Measurements from ENCODE around the gene DDT. TPM values are rescaled to one million over a fixed set of nuclear protein-coding genes. Genes with fewer than 3 reads are reported as not detected.
"Not testable (repeated sequence)": the region's sequence is repeated elsewhere in the genome, so short reads cannot be mapped to it uniquely, and the experiment has no call there.

Gene DDT
- polyA plus RNA-seq, 3 donors: 115 to 192 (median 138) TPM

GRCh38 chr22:23969071-23969470 lies 5.2 kb downstream of the DDT start:
- H2AFZ ChIP-seq (ENCODE audit: insufficient read depth, low read depth, low read length, poor library complexity, severe bottlenecking): no peak overlapping the region
- no peaks in the 10 kb centered on the region for H3K27me3 ChIP-seq (ENCODE audit: control insufficient read depth in 2 of 2, insufficient read depth in 2 of 2, low read length in 2 of 2)
- H3K4me3 Mint-ChIP-seq: no peak overlapping the region
- TF ChIP-seq, protein P1, sequence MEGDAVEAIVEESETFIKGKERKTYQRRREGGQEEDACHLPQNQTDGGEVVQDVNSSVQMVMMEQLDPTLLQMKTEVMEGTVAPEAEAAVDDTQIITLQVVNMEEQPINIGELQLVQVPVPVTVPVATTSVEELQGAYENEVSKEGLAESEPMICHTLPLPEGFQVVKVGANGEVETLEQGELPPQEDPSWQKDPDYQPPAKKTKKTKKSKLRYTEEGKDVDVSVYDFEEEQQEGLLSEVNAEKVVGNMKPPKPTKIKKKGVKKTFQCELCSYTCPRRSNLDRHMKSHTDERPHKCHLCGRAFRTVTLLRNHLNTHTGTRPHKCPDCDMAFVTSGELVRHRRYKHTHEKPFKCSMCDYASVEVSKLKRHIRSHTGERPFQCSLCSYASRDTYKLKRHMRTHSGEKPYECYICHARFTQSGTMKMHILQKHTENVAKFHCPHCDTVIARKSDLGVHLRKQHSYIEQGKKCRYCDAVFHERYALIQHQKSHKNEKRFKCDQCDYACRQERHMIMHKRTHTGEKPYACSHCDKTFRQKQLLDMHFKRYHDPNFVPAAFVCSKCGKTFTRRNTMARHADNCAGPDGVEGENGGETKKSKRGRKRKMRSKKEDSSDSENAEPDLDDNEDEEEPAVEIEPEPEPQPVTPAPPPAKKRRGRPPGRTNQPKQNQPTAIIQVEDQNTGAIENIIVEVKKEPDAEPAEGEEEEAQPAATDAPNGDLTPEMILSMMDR (IDR thresholded peaks at IDR 0.05): no peak
- H3K36me3 Mint-ChIP-seq: peaks cover 28 to 31% of the 10 kb centered on the region in 2 donors
- H3K4me3 ChIP-seq (replicated peaks in 1 of 3; ENCODE audit: low read depth in 2 of 3, low read length in 3 of 3): no peak overlapping the region
- peaks cover 25 to 31% of the 10 kb centered on the region in 2 donors for H3K36me3 ChIP-seq (replicated peaks in 1 of 2; ENCODE audit: control insufficient read depth in 1 of 2, insufficient read depth in 2 of 2, low read length in 2 of 2)
- H3K9me3 Mint-ChIP-seq: peaks cover 0 to 3% (median 0%) of the 10 kb centered on the region in 7 donors
- H3K4me2 ChIP-seq (replicated peaks; ENCODE audit: extremely low read depth, low read length, poor library complexity, severe bottlenecking): no peak overlapping the region
- 100% methylated on average over 1 of the region's 3 CpGs for WGBS (ENCODE audit: insufficient coverage)
- no peak overlapping the region for H3K27ac Mint-ChIP-seq
- intact Hi-C loops (cut with micrococcal nuclease): no loop called here
- no peaks in the 10 kb centered on the region for H3K4me1 ChIP-seq (ENCODE audit: control insufficient read depth in 1 of 2, insufficient read depth in 2 of 2, low read length in 2 of 2)
- peaks cover 0 to 4% of the 10 kb centered on the region in 2 donors for H3K9me3 ChIP-seq (replicated peaks in 1 of 2; ENCODE audit: control insufficient read depth in 1 of 2, insufficient read depth in 1 of 2, low read length in 2 of 2)
- peaks cover 30% of the 10 kb centered on the region for H4K20me1 ChIP-seq (ENCODE audit: insufficient read depth, low read length)
- DNase-seq: no peak
- H3K9ac ChIP-seq (ENCODE audit: insufficient read depth, low read length, poor library complexity, severe bottlenecking): no peak overlapping the region
- H3K27me3 Mint-ChIP-seq (ENCODE audit: low read depth in 3 of 3): no peaks in the 10 kb centered on the region
- no peaks in the 10 kb centered on the region for H3K4me1 Mint-ChIP-seq
- no peak overlapping the region for H3K27ac ChIP-seq (ENCODE audit: low read depth in 1 of 2, low read length in 2 of 2)
- peaks cover 18% of the 10 kb centered on the region for H3K79me2 ChIP-seq (ENCODE audit: insufficient read depth, low read length)

GRCh38 chr22:23966568-23966967 lies 7.7 kb downstream of the DDT start, which contains the start of gene DDTL:
Gene DDTL (plus strand): TSS chr22:23966888. CDS start chr22:23966915, 27 bp downstream.
- H3K36me3 ChIP-seq (replicated peaks in 1 of 2; ENCODE audit: control insufficient read depth in 1 of 2, insufficient read depth in 2 of 2, low read length in 2 of 2): peaks cover 21 to 27% of the 10 kb centered on the region in 2 donors
- peaks cover 26% of the 10 kb centered on the region for H4K20me1 ChIP-seq (ENCODE audit: insufficient read depth, low read length)
- H3K4me3 ChIP-seq (replicated peaks in 1 of 3; ENCODE audit: low read depth in 2 of 3, low read length in 3 of 3); H3K4me3 Mint-ChIP-seq; H3K9me3 Mint-ChIP-seq; H2AFZ ChIP-seq (ENCODE audit: insufficient read depth, low read depth, low read length, poor library complexity, severe bottlenecking); DNase-seq; H3K4me1 ChIP-seq (ENCODE audit: control insufficient read depth in 1 of 2, insufficient read depth in 2 of 2, low read length in 2 of 2); intact Hi-C loops (cut with micrococcal nuclease); H3K9me3 ChIP-seq (replicated peaks in 1 of 2; ENCODE audit: control insufficient read depth in 1 of 2, insufficient read depth in 1 of 2, low read length in 2 of 2); H3K4me2 ChIP-seq (replicated peaks; ENCODE audit: extremely low read depth, low read length, poor library complexity, severe bottlenecking); H3K27ac ChIP-seq (ENCODE audit: low read depth in 1 of 2, low read length in 2 of 2); H3K9ac ChIP-seq (ENCODE audit: insufficient read depth, low read length, poor library complexity, severe bottlenecking); H3K4me1 Mint-ChIP-seq; H3K27me3 Mint-ChIP-seq (ENCODE audit: low read depth in 3 of 3); H3K27me3 ChIP-seq (ENCODE audit: control insufficient read depth in 2 of 2, insufficient read depth in 2 of 2, low read length in 2 of 2); H3K27ac Mint-ChIP-seq: not testable (repeated sequence)
- peaks cover 24 to 26% of the 10 kb centered on the region in 2 donors for H3K36me3 Mint-ChIP-seq
- H3K79me2 ChIP-seq (ENCODE audit: insufficient read depth, low read length): peaks cover 13% of the 10 kb centered on the region
- whole genome bisulfite sequencing (ENCODE audit: insufficient coverage): no CpG with 5 or more reads among the region's 30 CpGs

- H3K4me3 Mint-ChIP-seq; H3K27ac Mint-ChIP-seq; intact Hi-C loops (cut with micrococcal nuclease); H3K27ac ChIP-seq (ENCODE audit: low read depth in 1 of 2, low read length in 2 of 2); H3K4me3 ChIP-seq (replicated peaks in 1 of 3; ENCODE audit: low read depth in 2 of 3, low read length in 3 of 3); DNase-seq; H3K27me3 ChIP-seq (ENCODE audit: control insufficient read depth in 2 of 2, insufficient read depth in 2 of 2, low read length in 2 of 2); H3K27me3 Mint-ChIP-seq (ENCODE audit: low read depth in 3 of 3); H3K9ac ChIP-seq (ENCODE audit: insufficient read depth, low read length, poor library complexity, severe bottlenecking); H3K9me3 Mint-ChIP-seq; H3K4me2 ChIP-seq (replicated peaks; ENCODE audit: extremely low read depth, low read length, poor library complexity, severe bottlenecking); H3K4me1 ChIP-seq (ENCODE audit: control insufficient read depth in 1 of 2, insufficient read depth in 2 of 2, low read length in 2 of 2); H2AFZ ChIP-seq (ENCODE audit: insufficient read depth, low read depth, low read length, poor library complexity, severe bottlenecking); H3K79me2 ChIP-seq (ENCODE audit: insufficient read depth, low read length); H3K9me3 ChIP-seq (replicated peaks in 1 of 2; ENCODE audit: control insufficient read depth in 1 of 2, insufficient read depth in 1 of 2, low read length in 2 of 2); H3K4me1 Mint-ChIP-seq: not testable (repeated sequence)
- H4K20me1 ChIP-seq (ENCODE audit: insufficient read depth, low read length): peaks cover 22% of the 10 kb centered on the region
- peaks cover 16 to 22% of the 10 kb centered on the region in 2 donors for H3K36me3 ChIP-seq (replicated peaks in 1 of 2; ENCODE audit: control insufficient read depth in 1 of 2, insufficient read depth in 2 of 2, low read length in 2 of 2)
- H3K36me3 Mint-ChIP-seq: peaks cover 19 to 21% of the 10 kb centered on the region in 2 donors
- no CpG with 5 or more reads among the region's 18 CpGs for WGBS (ENCODE audit: insufficient coverage)
Measured at GRCh38 chr22:23966094-23966493, 8.1 kb downstream of the DDT start.

DNA sequence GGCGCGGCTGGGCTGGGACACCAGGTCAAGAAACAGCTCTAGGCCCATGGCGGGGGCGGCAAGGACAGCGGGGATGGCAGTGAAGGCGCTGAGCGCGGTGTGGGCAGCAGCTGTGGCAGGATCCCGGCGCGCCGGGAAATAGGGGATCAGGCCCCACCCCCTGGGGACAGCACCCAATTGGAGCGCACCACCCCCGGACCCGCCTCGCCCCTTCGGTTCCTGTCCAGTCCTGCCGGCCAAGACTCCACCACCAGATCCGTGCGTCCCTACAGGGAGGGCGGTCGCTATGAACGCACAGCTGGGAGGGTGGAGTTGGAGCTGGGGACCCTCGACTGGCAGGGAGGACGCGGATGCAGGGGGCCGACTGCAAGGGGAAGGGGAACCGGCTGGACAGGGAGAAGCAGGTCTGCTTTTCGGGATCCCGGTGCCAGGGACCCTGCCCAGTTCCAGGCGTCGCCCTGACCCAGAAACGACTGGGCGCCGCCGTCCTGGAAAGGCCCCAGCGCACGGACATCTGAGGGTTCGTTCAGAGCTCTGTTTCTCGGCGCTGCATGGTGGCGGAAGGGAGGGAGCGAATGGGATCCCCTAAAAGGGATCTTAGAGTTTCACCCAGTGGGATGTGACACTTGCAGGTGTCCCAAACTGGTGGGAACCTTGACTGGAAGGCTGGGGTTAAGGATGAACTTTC lies 13.0 kb downstream of the DDT start, which contains the start of gene GSTT2B:
Gene GSTT2B, minus strand, starts transcription at position 112 of the 688 bp plus-strand sequence. Its CDS starts 64 bp downstream, at position 48.
- H3K4me2 ChIP-seq (replicated peaks; ENCODE audit: extremely low read depth, low read length, poor library complexity, severe bottlenecking); intact Hi-C loops (cut with micrococcal nuclease); H3K27ac ChIP-seq (ENCODE audit: low read depth in 1 of 2, low read length in 2 of 2); H3K27ac Mint-ChIP-seq; H2AFZ ChIP-seq (ENCODE audit: insufficient read depth, low read depth, low read length, poor library complexity, severe bottlenecking); H3K36me3 Mint-ChIP-seq; H3K9me3 Mint-ChIP-seq; DNase-seq; H3K4me1 Mint-ChIP-seq; H3K4me3 ChIP-seq (replicated peaks in 1 of 3; ENCODE audit: low read depth in 2 of 3, low read length in 3 of 3); H3K4me1 ChIP-seq (ENCODE audit: control insufficient read depth in 1 of 2, insufficient read depth in 2 of 2, low read length in 2 of 2); H4K20me1 ChIP-seq (ENCODE audit: insufficient read depth, low read length); H3K27me3 ChIP-seq (ENCODE audit: control insufficient read depth in 2 of 2, insufficient read depth in 2 of 2, low read length in 2 of 2); H3K9ac ChIP-seq (ENCODE audit: insufficient read depth, low read length, poor library complexity, severe bottlenecking); H3K36me3 ChIP-seq (replicated peaks in 1 of 2; ENCODE audit: control insufficient read depth in 1 of 2, insufficient read depth in 2 of 2, low read length in 2 of 2); H3K9me3 ChIP-seq (replicated peaks in 1 of 2; ENCODE audit: control insufficient read depth in 1 of 2, insufficient read depth in 1 of 2, low read length in 2 of 2); H3K79me2 ChIP-seq (ENCODE audit: insufficient read depth, low read length): not testable (repeated sequence)
- Mint-ChIP-seq H3K4me3 (peak within 1 kb of the TSS in 1 of 2 donors; percentile 71), H3K27me3 (ENCODE audit: low read depth in 3 of 3) (peaks cover 3 to 14% (median 7%) of the 10 kb centered on the region in 3 donors)
- WGBS (ENCODE audit: insufficient coverage): no CpG with 5 or more reads among the region's 43 CpGs
